Measurements from ENCODE around the gene C4orf51. TPM values are rescaled to one million over a fixed set of nuclear protein-coding genes. Genes with fewer than 3 reads are reported as not detected.

C4orf51 gene
- total and polyA plus RNA-seq, 10 donors: not detected

DNA sequence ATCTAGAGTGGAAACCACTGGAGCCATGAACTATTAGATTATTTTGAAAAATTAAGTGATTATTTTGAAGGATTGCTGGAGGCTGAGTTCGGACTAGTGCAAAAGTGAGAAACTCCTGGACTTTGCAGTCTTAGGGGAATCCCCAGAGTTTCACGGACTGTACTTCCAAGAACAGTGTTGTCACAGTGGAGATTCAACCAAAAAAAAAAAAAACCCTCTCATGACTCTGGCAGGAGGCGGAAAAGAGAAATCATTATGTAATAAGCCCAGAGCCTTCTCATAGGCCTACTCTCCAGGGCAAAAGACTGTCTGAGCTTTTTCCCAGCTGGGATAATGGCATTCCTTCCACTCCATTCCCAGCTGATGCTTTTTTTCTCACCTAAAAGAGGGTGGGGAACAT lies 16.8 kb upstream of the C4orf51 start:
- WGBS, 5 donors: 79 to 92% (median 87%) methylated on average over 3 of the region's 3 CpGs
- intact Hi-C loops (cut with DNase I; ENCODE audit: low total_unique reads): no loop called here
- Histone ChIP-seq H3K4me1 (no peaks in the 10 kb centered on the region), H3K4me3 (no peak overlapping the region), H3K27me3 (replicated peaks in 1 of 7) (no peaks in the 10 kb centered on the region), H3K27ac (no peak overlapping the region), H3K9me3 (peaks cover 0 to 44% (median 15%) of the 10 kb centered on the region in 8 donors), H3K36me3 (peaks cover 0 to 33% (median 0%) of the 10 kb centered on the region in 6 donors)
- no peak for DNase-seq
- TF ChIP-seq POLR2AphosphoS5 (IDR thresholded peaks at IDR 0.05) (no peak), POLR2A (IDR thresholded peaks at IDR 0.05) (no peak)
- TF ChIP-seq, protein P1, sequence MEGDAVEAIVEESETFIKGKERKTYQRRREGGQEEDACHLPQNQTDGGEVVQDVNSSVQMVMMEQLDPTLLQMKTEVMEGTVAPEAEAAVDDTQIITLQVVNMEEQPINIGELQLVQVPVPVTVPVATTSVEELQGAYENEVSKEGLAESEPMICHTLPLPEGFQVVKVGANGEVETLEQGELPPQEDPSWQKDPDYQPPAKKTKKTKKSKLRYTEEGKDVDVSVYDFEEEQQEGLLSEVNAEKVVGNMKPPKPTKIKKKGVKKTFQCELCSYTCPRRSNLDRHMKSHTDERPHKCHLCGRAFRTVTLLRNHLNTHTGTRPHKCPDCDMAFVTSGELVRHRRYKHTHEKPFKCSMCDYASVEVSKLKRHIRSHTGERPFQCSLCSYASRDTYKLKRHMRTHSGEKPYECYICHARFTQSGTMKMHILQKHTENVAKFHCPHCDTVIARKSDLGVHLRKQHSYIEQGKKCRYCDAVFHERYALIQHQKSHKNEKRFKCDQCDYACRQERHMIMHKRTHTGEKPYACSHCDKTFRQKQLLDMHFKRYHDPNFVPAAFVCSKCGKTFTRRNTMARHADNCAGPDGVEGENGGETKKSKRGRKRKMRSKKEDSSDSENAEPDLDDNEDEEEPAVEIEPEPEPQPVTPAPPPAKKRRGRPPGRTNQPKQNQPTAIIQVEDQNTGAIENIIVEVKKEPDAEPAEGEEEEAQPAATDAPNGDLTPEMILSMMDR (IDR thresholded peaks at IDR 0.05 in 8 of 11, conservative IDR thresholded peaks at IDR 0.05 in 3 of 11): no peak

DNA sequence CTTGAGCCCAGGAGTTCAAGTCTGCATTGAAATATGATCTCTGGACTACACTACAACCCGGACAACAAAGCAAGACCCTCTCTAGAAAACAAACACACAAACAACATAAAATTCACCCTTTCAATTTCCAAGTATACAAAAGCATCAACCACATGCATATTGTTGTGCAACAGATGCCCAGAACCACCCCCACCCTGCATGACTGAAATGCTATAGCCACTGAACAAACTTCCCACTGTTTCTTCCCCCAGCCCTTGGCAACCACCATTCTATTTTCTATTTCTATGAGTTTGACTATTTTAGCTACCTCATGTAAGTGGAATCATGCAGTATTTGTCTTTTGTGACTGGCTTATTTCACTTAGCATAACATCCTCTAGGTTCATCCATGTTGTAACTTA lies 14.2 kb upstream of the C4orf51 start:
- TF ChIP-seq POLR2AphosphoS5 (IDR thresholded peaks at IDR 0.05) (no peak), POLR2A (IDR thresholded peaks at IDR 0.05) (no peak)
- Histone ChIP-seq H3K4me3 (no peak overlapping the region), H3K27ac (no peak overlapping the region), H3K9me3 (peaks cover 0 to 43% (median 13%) of the 10 kb centered on the region in 8 donors), H3K36me3 (peaks cover 0 to 9% (median 0%) of the 10 kb centered on the region in 6 donors), H3K4me1 (no peaks in the 10 kb centered on the region), H3K27me3 (replicated peaks in 1 of 7) (no peaks in the 10 kb centered on the region)
- no peak for DNase-seq
- intact Hi-C loops (cut with DNase I; ENCODE audit: low total_unique reads): no loop called here
- 85 to 100% (median 92%) methylated on average over 1 of the region's 1 CpG for WGBS, 5 donors

GRCh38 chr4:145670422-145670821 lies 9.5 kb upstream of the C4orf51 start:
- Histone ChIP-seq H3K4me1 (peaks cover 0 to 4% (median 0%) of the 10 kb centered on the region in 6 donors), H3K9me3 (peaks cover 0 to 13% (median 0%) of the 10 kb centered on the region in 8 donors), H3K27me3 (replicated peaks in 1 of 7) (no peaks in the 10 kb centered on the region), H3K36me3 (no peaks in the 10 kb centered on the region), H3K4me3 (no peak overlapping the region), H3K27ac (no peak overlapping the region)
- TF ChIP-seq POLR2A (IDR thresholded peaks at IDR 0.05) (no peak), POLR2AphosphoS5 (IDR thresholded peaks at IDR 0.05) (no peak)
- TF ChIP-seq, protein P1 (IDR thresholded peaks at IDR 0.05 in 8 of 11, conservative IDR thresholded peaks at IDR 0.05 in 3 of 11): no peak
- intact Hi-C loops (cut with DNase I; ENCODE audit: low total_unique reads): no loop called here
- no peak for DNase-seq

DNA sequence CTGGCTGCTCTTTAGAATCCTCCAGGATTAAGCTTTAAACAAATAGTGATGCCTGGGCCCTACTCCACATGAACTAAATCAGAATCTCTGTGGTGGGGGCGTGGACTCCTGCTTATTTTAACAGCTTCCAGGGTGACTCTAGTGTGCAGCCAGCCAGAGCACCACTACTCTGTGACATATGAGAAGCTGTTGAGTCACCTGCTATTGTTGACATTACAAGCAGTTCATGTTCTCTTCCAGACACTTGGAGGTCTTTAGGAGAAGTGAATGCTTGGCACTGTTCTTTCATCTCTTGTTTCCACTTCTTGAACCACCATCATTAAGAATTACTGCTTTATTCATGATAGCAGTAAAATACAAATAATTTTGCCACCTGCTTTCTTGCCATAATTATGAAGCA lies 426 bp upstream of the C4orf51 start:
- H3K27me3 ChIP-seq (replicated peaks in 1 of 7): no peaks in the 10 kb centered on the region
- H3K27ac ChIP-seq: no peak overlapping the region
- TF ChIP-seq POLR2AphosphoS5 (IDR thresholded peaks at IDR 0.05) (no peak), POLR2A (IDR thresholded peaks at IDR 0.05) (no peak)
- TF ChIP-seq, protein P1 (IDR thresholded peaks at IDR 0.05 in 8 of 11, conservative IDR thresholded peaks at IDR 0.05 in 3 of 11): no peak
- no peaks in the 10 kb centered on the region for H3K4me1 ChIP-seq
- DNase-seq: no peak
- peaks cover 0 to 13% (median 8%) of the 10 kb centered on the region in 8 donors for H3K9me3 ChIP-seq
- no peaks in the 10 kb centered on the region for H3K36me3 ChIP-seq
- H3K4me3 ChIP-seq: no peak overlapping the region
- WGBS, 5 donors: 67 to 95% (median 75%) methylated on average over 1 of the region's 1 CpG
- intact Hi-C loops (cut with DNase I; ENCODE audit: low total_unique reads): no loop called here

GRCh38 chr4:145680902-145681301 lies 956 bp downstream of the C4orf51 start:
- Histone ChIP-seq H3K36me3 (no peaks in the 10 kb centered on the region), H3K9me3 (peaks cover 0 to 13% (median 8%) of the 10 kb centered on the region in 8 donors), H3K27me3 (replicated peaks in 1 of 7) (no peaks in the 10 kb centered on the region), H3K27ac (no peak overlapping the region), H3K4me3 (no peak overlapping the region), H3K4me1 (no peaks in the 10 kb centered on the region)
- WGBS, 5 donors: 79 to 93% (median 81%) methylated on average over 1 of the region's 1 CpG
- intact Hi-C loops (cut with DNase I; ENCODE audit: low total_unique reads): no loop called here
- TF ChIP-seq POLR2A (IDR thresholded peaks at IDR 0.05): no peak
- TF ChIP-seq POLR2AphosphoS5 (IDR thresholded peaks at IDR 0.05): no peak
- TF ChIP-seq, protein P1 (IDR thresholded peaks at IDR 0.05 in 8 of 11, conservative IDR thresholded peaks at IDR 0.05 in 3 of 11): no peak
- no peak for DNase-seq

Data from spleen (tissue), 11 donors.